HUDEP-2 (cell line): ENCODE data around the gene MED7.

ENCODE experiments used
- DNase-seq, 76 experiments: peaks; one replicate each; lab custom pipeline; 2025; ENCODE audit not compliant: unreplicated experiment in 76 of 76; lab: John Stamatoyannopoulos, UW

MED7 gene

DNA sequence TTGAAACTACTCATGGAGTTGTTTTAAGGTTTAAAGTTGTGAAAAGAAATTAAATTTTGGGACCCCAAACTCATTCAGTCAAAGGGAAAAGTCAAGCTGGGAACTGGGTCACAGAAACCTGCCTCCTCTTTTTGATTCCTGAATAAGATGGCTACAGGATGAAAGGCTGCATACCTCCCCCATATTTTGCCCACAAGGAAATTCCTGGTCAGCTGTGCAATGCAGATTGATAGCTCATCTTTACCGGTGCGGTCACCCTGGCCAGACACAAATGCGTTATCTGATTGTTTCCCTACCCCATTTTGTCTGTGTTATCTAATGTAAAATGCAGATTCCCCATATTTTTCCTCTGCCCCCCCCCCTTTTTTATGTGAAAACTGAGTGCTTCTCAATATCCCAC lies 35.2 kb downstream of the MED7 start:
- no peak for DNase-seq

DNA sequence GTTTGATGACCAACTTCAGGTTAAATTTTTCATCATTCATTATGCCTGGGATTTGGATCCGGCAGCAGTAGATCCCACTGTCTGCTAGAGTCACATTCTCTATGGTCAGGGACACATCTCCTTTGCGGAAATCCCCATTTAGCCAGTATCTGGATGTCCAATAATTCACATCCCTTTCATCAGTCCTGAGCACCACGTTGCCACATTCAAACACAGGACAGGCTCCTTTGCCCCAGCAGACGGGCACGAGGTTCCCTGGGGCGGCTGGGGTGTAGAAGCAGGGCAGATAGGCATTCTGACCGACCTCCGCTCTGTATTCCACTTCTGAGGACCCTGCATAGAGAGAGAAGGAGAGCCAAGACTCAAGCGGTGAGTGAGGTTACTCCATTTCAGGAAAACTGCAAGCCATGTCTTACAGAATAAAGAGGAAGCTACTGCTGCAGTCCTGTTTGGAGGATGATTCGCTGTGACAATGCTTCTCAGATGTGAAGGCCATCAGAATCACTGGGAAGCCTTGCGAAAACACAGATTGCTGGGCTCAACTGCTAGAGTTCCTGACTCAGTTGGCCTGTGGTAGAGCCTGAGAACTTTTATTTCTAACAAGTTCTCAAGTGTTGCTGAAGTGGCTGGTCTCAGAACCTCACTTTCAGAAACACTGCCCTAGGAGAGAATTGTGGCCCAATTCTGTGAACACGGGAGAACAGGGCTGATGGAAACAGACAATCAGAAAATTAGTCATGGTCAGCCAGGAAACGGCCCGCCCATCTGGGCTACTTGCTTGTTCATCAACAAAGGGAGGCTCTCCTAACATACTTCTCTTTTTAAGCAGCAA lies 35.8 kb downstream of the MED7 start:
- DNase-seq = peak in 1 of 76 experiments; percentile 2

DNA sequence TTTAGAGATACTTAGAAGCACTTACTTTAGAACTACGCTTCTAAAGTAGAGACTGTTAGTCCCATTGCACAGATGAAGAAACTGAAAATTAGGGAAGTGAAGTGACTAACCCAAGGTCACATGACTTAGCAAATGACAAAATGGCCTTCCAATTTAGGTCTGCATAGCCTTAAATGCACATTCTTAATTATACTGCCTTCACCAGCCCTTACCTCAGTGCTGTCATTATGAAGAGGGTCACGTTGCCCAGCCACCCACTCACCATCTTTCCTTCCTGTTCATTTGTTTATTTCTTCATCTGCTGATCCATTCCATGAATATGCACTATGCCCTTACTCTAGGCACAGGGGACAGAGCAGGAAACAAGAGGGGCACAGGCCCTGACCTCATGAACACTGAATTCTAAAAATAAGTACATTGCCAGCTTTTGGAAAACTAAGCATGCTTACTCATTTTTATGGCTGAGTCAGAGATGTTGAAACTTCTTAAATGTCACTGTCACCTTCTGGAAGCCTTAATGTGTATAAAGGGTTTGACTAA lies 42.5 kb downstream of the MED7 start:
- no peak for DNase-seq

DNA sequence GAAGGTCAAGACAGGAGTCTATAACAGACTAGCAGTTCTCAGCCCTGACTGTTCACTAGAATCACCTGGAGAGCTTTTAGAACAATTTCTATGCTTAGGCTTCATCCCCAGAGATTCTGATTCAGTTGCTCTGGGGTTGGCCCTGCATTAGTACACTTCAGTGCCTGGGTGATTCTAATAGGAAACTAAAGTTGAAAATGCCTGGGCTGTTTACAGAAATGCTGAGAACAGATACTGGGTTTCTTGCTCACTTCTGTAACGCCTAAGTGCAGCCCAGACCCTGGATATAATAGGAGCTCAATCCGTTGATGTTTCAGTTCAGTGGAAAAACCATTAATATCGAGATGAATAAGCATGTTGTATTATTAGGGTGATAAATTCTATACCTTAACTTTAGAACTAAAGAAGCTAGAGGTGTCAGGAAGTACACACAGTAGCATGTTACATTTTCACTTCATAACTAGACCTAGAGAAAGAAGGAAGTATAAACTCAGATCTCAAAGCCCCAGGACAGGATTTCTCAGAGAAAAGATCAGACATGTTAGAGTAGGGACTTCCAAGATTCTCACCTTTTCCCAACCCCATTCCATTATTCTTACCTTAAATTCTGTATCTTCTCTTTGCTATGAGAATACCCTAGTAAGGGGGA lies 54.2 kb downstream of the MED7 start:
- DNase-seq = no peak
